NT2/D1 (cell line): ENCODE results near the gene SMIM3.

Source experiments
- DNase-seq: peaks from one replicate; pipeline ENCODE4 v3.0.0-alpha.2; 2011; ENCODE audit warnings: low read depth, low spot score
- H3K27me3 ChIP-seq: 2 replicates; pipeline ENCODE4 v1.6.0; 2011; ENCODE audit warnings: mild to moderate bottlenecking; ENCODE audit not compliant: insufficient read length, insufficient read depth
- H3K36me3 ChIP-seq: 2 replicates; pipeline ENCODE4 v1.6.1; 2011; ENCODE audit warnings: mild to moderate bottlenecking, low read length, mixed read lengths; ENCODE audit not compliant: insufficient read depth, insufficient read length
- H3K4me1 ChIP-seq: 2 replicates; pipeline ENCODE4 v1.5.1; 2011; ENCODE audit not compliant: insufficient read depth, insufficient read length
- H3K4me3 ChIP-seq: 2 replicates; pipeline ENCODE4 v1.5.1; 2011; ENCODE audit warnings: low read depth; ENCODE audit not compliant: insufficient read length
- H3K9ac ChIP-seq: 2 replicates; pipeline ENCODE4 v1.6.0; 2011; ENCODE audit warnings: low read depth; ENCODE audit not compliant: insufficient read length
- H3K9me3 ChIP-seq: 2 replicates; pipeline ENCODE4 v1.5.1; 2011; ENCODE audit warnings: mild to moderate bottlenecking, low read length; ENCODE audit not compliant: insufficient read depth
- SUZ12 ChIP-seq: IDR thresholded peaks from 2 replicates; pipeline ENCODE4 v1.6.1; 2011; ENCODE audit not compliant: insufficient read length, insufficient read depth; ENCODE audit errors: extremely low read depth
- YY1 ChIP-seq: IDR thresholded peaks from 2 replicates; pipeline ENCODE4 v1.6.1; 2011; ENCODE audit not compliant: insufficient read length, insufficient read depth
- ZNF274 ChIP-seq: IDR thresholded peaks from 2 replicates; pipeline ENCODE4 v1.6.1; 2011; ENCODE audit warnings: mild to moderate bottlenecking, low read depth, low read length

The SMIM3 gene

DNA sequence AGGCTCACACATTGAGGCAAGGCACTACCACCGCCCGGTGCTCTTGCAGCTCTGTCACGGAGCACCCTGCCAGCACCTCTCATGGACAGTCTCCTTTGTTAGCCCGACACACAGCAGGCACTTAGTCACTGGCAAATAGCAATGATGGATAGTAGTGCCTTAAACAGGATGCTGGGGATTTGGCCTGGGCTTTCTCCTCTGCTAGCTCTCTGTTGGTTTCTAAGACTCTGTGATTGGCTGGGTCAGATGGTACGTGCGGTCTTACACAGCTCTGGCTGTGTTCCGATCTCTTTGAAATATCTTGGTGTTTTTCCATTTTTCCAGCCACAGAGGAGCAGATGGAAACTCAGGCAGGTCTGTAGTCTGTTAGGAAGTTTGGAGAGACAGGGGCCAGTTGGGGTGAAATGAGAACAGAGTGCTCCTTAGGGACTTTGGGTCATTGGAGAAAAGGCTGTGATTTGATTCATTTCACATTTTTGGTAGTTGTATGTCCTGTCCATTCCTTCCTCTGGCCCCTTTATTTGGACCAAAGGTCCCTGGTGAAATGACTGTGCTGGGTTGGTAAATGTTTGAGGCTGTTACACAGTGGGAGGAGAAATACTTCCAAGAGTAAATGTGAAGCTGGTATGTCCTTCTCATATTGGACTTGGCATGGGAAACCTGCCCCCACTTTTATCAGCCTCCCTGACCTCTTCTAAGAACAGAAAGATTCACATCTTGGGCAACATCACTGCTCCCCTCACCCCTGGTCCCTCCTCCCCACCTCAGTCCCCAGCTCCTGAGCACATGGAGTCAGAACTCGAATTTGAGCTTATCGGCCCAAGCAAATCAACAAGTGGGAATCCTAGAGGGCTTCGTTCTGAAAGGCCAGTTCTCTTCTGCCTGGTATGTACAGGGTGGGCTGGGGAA lies 3.4 kb downstream of the SMIM3 start:
- Histone ChIP-seq H3K4me3 (no peak overlapping the region), H3K4me1 (no peaks in the 10 kb centered on the region), H3K9me3 (no peaks in the 10 kb centered on the region), H3K9ac (no peak overlapping the region), H3K36me3 (no peaks in the 10 kb centered on the region), H3K27me3 (peaks cover 16% of the 10 kb centered on the region)
- no peak for TF ChIP-seq ZNF274
- no peak for TF ChIP-seq YY1
- TF ChIP-seq SUZ12 = no peak
- no peak for DNase-seq

DNA sequence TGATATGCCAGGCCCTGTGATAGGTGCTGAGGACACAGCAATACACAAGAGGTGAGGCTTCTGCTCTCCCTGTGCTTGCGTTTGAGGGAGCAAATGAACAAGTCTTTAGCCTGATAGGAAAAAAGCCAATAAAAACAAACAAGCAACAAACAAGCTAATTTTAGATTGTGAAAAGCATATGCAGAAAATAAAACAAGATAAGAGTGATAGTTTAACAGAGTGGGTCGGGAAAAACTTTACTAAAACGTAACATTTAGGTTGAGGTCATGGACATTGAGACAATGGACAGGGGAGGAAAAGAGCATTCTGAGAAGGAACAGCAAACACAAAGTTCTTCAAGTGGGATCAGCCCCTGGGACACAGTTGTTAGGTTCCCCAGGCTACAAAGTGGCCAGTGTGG lies 4.3 kb downstream of the SMIM3 start:
- Histone ChIP-seq H3K4me3 (no peak overlapping the region), H3K9me3 (no peaks in the 10 kb centered on the region), H3K9ac (no peak overlapping the region), H3K4me1 (no peaks in the 10 kb centered on the region), H3K36me3 (no peaks in the 10 kb centered on the region), H3K27me3 (peaks cover 11% of the 10 kb centered on the region)
- TF ChIP-seq SUZ12 = no peak
- TF ChIP-seq ZNF274 = no peak
- TF ChIP-seq YY1 = no peak
- DNase-seq = no peak

DNA sequence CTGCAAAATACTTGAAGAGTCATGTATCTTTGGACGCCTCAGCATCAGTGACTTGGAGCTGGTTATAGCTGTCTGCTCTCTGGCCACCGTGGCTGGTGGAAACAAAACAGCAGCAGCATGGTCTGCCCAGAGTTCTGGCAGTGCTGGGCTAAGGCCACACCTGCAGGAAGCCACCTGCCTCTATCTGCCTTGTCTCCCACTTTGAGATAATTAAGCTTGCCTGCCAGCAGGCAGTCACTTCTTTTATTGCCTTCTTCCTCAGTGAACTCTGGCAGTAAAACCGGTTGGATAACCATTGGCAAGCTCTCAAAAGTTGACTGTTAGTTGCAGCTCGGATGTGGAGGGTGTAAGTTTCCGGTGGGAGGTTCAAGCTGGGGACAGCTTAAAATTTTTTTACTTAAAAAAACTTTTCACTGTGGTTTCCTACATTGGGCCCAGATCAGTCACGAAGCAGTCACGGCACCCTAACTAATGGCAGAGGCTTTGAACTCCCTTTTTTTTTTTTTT lies 4.9 kb downstream of the SMIM3 start:
- DNase-seq = no peak
- no peaks in the 10 kb centered on the region for H3K36me3 ChIP-seq
- H3K4me1 ChIP-seq = no peaks in the 10 kb centered on the region
- peaks cover 10% of the 10 kb centered on the region for H3K27me3 ChIP-seq
- H3K4me3 ChIP-seq = no peak overlapping the region
- no peaks in the 10 kb centered on the region for H3K9me3 ChIP-seq
- no peak for TF ChIP-seq ZNF274
- no peak for TF ChIP-seq SUZ12
- TF ChIP-seq YY1 = no peak
- H3K9ac ChIP-seq = no peak overlapping the region

DNA sequence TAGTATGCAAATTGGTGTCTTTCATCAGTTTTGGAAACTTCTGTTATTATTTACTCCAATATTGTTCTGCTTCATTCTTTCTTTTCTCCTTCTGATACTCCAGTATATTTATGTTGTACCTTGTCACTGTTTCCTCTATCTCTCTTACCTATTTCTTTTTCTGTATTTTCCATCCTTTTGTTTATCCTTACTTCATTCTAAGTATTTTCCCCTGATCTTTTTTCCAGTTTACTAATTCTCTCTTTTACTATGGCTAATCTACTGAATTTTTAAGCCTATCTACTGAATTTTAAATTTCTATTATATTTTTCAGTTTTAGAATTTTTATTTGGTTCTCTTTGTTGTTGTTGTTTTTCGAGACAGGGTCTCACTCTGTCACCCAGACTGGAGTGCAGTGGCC lies 7.4 kb downstream of the SMIM3 start:
- TF ChIP-seq ZNF274 (no peak), SUZ12 (no peak), YY1 (no peak)
- no peak for DNase-seq
- Histone ChIP-seq H3K9me3 (no peaks in the 10 kb centered on the region), H3K9ac (no peak overlapping the region), H3K36me3 (no peaks in the 10 kb centered on the region), H3K27me3 (no peaks in the 10 kb centered on the region), H3K4me1 (no peaks in the 10 kb centered on the region), H3K4me3 (no peak overlapping the region)

DNA sequence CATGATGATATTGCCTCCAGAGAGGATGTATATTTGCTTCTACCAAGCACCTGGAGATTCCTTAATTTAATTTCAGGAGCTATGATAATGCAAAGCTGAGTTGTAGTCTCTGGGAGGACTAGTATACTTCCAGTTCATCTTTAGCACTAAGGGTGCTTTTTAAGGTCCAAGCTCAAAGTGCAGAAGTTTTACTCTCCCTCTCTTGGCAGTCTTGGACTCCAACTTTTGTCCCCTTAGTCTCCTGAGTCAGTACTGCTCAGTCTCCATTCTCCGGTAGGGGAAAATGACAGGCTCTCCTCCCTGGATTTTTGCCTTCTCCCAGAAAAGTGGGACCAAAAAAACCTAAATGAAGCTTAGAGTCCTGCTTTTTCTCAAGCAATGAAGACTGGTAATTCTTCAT lies 8.3 kb downstream of the SMIM3 start:
- Histone ChIP-seq H3K9ac (no peak overlapping the region), H3K36me3 (no peaks in the 10 kb centered on the region), H3K27me3 (no peaks in the 10 kb centered on the region), H3K4me3 (no peak overlapping the region), H3K4me1 (no peaks in the 10 kb centered on the region), H3K9me3 (no peaks in the 10 kb centered on the region)
- no peak for DNase-seq
- no peak for TF ChIP-seq YY1
- TF ChIP-seq ZNF274 = no peak
- TF ChIP-seq SUZ12 = no peak

DNA sequence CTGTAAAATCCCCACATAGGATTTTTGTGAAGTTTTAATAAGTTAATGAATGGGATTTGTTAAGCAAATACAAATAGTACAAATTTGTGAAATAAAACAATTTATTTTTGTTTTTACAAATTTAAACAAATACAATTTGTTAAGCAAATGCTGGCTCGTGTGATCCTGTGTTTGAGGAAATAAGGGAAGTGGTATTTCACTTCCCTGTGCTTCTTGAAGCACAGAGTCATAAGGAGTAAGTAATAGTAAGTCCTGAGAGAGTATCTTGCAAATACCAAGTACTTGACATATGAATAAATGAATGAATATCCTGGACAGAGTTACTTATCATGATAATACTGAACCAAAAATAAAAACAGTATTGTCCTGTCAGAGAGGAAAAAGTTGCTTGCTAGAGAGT lies 9.1 kb downstream of the SMIM3 start:
- Histone ChIP-seq H3K4me3 (no peak overlapping the region), H3K27me3 (no peaks in the 10 kb centered on the region), H3K4me1 (no peaks in the 10 kb centered on the region), H3K9ac (no peak overlapping the region), H3K9me3 (no peaks in the 10 kb centered on the region), H3K36me3 (no peaks in the 10 kb centered on the region)
- no peak for TF ChIP-seq ZNF274
- no peak for TF ChIP-seq YY1
- no peak for TF ChIP-seq SUZ12
- DNase-seq = no peak

DNA sequence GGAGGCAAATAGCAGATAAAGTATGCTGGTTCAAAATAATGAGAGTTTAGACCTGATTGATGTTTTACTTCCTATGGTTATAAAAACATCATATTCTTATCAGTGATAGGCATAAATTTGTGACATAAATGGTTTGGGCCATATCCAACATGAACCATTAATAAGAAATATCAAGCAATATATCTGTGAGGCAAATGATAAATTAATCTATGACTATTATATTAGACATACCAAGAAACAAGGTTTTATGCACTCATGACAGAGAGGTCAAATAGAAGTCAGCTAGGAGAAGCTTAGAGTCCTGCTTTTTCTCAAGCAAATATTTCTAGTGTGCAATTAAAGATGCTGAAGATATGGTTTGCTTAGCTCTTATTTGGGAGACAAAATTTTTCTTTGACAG lies 10.4 kb downstream of the SMIM3 start:
- Histone ChIP-seq H3K27me3 (no peaks in the 10 kb centered on the region), H3K4me1 (no peaks in the 10 kb centered on the region), H3K4me3 (no peak overlapping the region), H3K9ac (no peak overlapping the region), H3K36me3 (no peaks in the 10 kb centered on the region), H3K9me3 (no peaks in the 10 kb centered on the region)
- DNase-seq = no peak
- TF ChIP-seq ZNF274 = no peak
- TF ChIP-seq YY1 = no peak
- TF ChIP-seq SUZ12 = no peak

DNA sequence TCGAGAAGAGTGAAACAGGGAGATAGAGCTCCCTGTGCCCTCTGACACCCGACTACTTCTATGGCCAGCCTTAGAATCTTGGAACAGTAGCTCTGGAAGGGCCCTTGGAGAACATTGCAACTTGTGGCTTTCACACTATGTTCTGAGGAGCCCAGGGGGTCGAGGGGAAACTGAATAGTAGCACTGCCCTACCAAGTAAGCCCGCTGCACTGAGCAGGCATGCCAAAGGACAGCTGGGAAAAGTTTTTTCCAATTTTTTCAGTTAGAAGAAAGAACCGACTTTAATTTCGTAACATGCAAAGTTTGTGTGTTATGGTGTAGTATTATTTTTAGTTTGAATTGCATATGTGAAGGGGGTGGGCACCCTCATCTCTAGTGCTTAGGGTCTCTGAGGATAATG lies 10.9 kb downstream of the SMIM3 start:
- no peaks in the 10 kb centered on the region for H3K36me3 ChIP-seq
- H3K9ac ChIP-seq = no peak overlapping the region
- no peaks in the 10 kb centered on the region for H3K9me3 ChIP-seq
- H3K4me1 ChIP-seq = no peaks in the 10 kb centered on the region
- H3K4me3 ChIP-seq = no peak overlapping the region
- TF ChIP-seq YY1 = no peak
- TF ChIP-seq ZNF274 = no peak
- no peak for TF ChIP-seq SUZ12
- no peaks in the 10 kb centered on the region for H3K27me3 ChIP-seq
- DNase-seq = no peak
